HCT116 (cell line): ENCODE data around the gene GRK5. TPM values are rescaled to one million over a fixed set of nuclear protein-coding genes. Genes with fewer than 3 reads are reported as not detected.

ENCODE experiments used
- ATAC-seq: fragments of 200-7000 bp; cut with Tn5 transposase; 2 replicates; pipeline ENCODE4 v1.9.1; 2020; ENCODE audit warnings: mild to moderate bottlenecking, moderate library complexity
- BruUV-seq: library from RNA; stranded (reverse); fragments of 400-500 nt; replicated peaks from 2 replicates; lab custom pipeline; 2021; lab: Mats Ljungman, UMichigan
- CTCF ChIA-PET: fragments of 300-600 bp; sonication (Branson Sonifier 250); formaldehyde crosslinking; loops from one replicate; lab custom pipeline; 2021; ENCODE audit warnings: antibody characterized with exemption; lab: Charles Lee
- POLR2A ChIA-PET: fragments of 300-600, 350-600 bp; sonication (Branson Sonifier 250); formaldehyde crosslinking; loops from one replicate; lab custom pipeline; 2021; ENCODE audit warnings: antibody characterized with exemption; lab: Charles Lee
- RAD21 ChIA-PET, 2 experiments: fragments of 300-600 bp; sonication (Branson Sonifier 250); formaldehyde crosslinking; loops; one replicate each; lab custom pipeline; 2023; ENCODE audit warnings: low total read pairs in 2 of 2; ENCODE audit not compliant: uncharacterized antibody in 2 of 2, unreplicated experiment in 2 of 2, low non-redundant PET in 1 of 2; lab: Charles Lee
- DNase-seq: peaks from one replicate; pipeline ENCODE4 v3.0.0-alpha.2; 2010; ENCODE audit warnings: low read depth, low spot score
- H2AFZ ChIP-seq: fragments of 200-600 bp; shearing (Covaris generic), sonication (generic); 2 replicates; pipeline ENCODE4 v1.6.1; 2017; ENCODE audit warnings: low read depth, mixed run types, mixed read lengths, antibody characterized with exemption, low read length; ENCODE audit not compliant: poor library complexity, severe bottlenecking
- H3K27ac ChIP-seq: 2 replicates; pipeline ENCODE4 v1.5.1; 2012; ENCODE audit warnings: low read depth, low read length
- H3K27me3 ChIP-seq: fragments of 200-600 bp; sonication (generic); 2 replicates; pipeline ENCODE4 v1.6.1; 2016; ENCODE audit warnings: mixed run types, low read length, mixed read lengths; ENCODE audit not compliant: insufficient read depth
- H3K36me3 ChIP-seq, 2 experiments: fragments of 200-500 bp in 1 of 2; fragments of 200-600 bp in 1 of 2; sonication (Bioruptor generic) in 1 of 2; sonication (generic) in 1 of 2; 2 replicates each; pipeline versions ENCODE4 v1.5.1 to v1.6.1; 2014 to 2016; ENCODE audit warnings: low read length in 2 of 2, inconsistent platforms in 1 of 2, mixed read lengths in 1 of 2, mixed run types in 1 of 2; ENCODE audit not compliant: insufficient read depth in 2 of 2, control insufficient read depth in 1 of 2
- H3K4me1 ChIP-seq, 2 experiments: fragments of 200-600 bp in 1 of 2; sonication (generic) in 1 of 2; 2 replicates each; pipeline versions ENCODE4 v1.5.1 to v1.6.1; 2012 to 2017; ENCODE audit warnings: low read length in 2 of 2, inconsistent platforms in 1 of 2, mild to moderate bottlenecking in 1 of 2, mixed read lengths in 1 of 2, mixed run types in 1 of 2, moderate library complexity in 1 of 2; ENCODE audit not compliant: insufficient read depth in 2 of 2, control insufficient read depth in 1 of 2
- H3K4me2 ChIP-seq: fragments of 200-600 bp; sonication (generic); 2 replicates; pipeline ENCODE4 v1.6.1; 2017; ENCODE audit warnings: mixed run types, low read length, mixed read lengths
- H3K4me3 ChIP-seq, 2 experiments: fragments of 200-600 bp in 1 of 2; sonication (generic) in 1 of 2; replicated peaks in 1 of 2; 2 replicates each; pipeline ENCODE4 v1.5.1; 2011 to 2016; ENCODE audit warnings: low read length in 2 of 2, control low read depth in 1 of 2, low read depth in 1 of 2, mild to moderate bottlenecking in 1 of 2, mixed read lengths in 1 of 2, mixed run types in 1 of 2
- H3K79me2 ChIP-seq: fragments of 200-600 bp; sonication (generic); 2 replicates; pipeline ENCODE4 v1.6.1; 2017; ENCODE audit warnings: mild to moderate bottlenecking, mixed run types, low read length, moderate library complexity, mixed read lengths; ENCODE audit not compliant: insufficient read depth
- H3K9ac ChIP-seq: fragments of 200-600 bp; sonication (generic); 2 replicates; pipeline ENCODE4 v1.6.1; 2016; ENCODE audit warnings: low read length, mixed read lengths
- H3K9me2 ChIP-seq: fragments of 200-600 bp; sonication (generic), shearing (Covaris generic); 2 replicates; pipeline ENCODE4 v1.6.1; 2017; ENCODE audit warnings: mixed run types, mild to moderate bottlenecking, moderate library complexity; ENCODE audit not compliant: insufficient read depth
- H3K9me3 ChIP-seq, 2 experiments: fragments of 200-500 bp in 1 of 2; fragments of 200-600 bp in 1 of 2; sonication (Bioruptor generic) in 1 of 2; sonication (generic) in 1 of 2; 2 replicates each; pipeline ENCODE4 v1.6.1; 2014 to 2017; ENCODE audit warnings: low read length in 2 of 2, mixed read lengths in 2 of 2, inconsistent platforms in 1 of 2, low read depth in 1 of 2, mild to moderate bottlenecking in 1 of 2, mixed run types in 1 of 2, moderate library complexity in 1 of 2; ENCODE audit not compliant: control insufficient read depth in 1 of 2, insufficient read depth in 1 of 2
- H4K20me1 ChIP-seq: fragments of 200-600 bp; sonication (generic), shearing (Covaris generic); 2 replicates; pipeline ENCODE4 v1.6.1; 2017; ENCODE audit warnings: mixed run types, mild to moderate bottlenecking, moderate library complexity; ENCODE audit not compliant: insufficient read depth
- CEBPB ChIP-seq: IDR thresholded peaks from 2 replicates; pipeline ENCODE4 v1.6.1; 2012; ENCODE audit warnings: low read depth
- FOSL1 ChIP-seq: IDR thresholded peaks from 2 replicates; pipeline ENCODE4 v1.6.1; 2012; ENCODE audit warnings: low read depth
- POLR2A ChIP-seq: IDR thresholded peaks from 2 replicates; pipeline ENCODE4 v1.7.0; 2011; ENCODE audit warnings: borderline replicate concordance; ENCODE audit not compliant: insufficient read depth, insufficient read length; ENCODE audit errors: extremely low read depth
- POLR2AphosphoS5 ChIP-seq: IDR thresholded peaks from 2 replicates; pipeline ENCODE4 v1.6.1; 2011; ENCODE audit warnings: mild to moderate bottlenecking, low read depth, low read length, moderate library complexity
- SP1 ChIP-seq: IDR thresholded peaks from 2 replicates; pipeline ENCODE4 v1.6.1; 2012; ENCODE audit warnings: low read depth
- SRF ChIP-seq: IDR thresholded peaks from 2 replicates; pipeline ENCODE4 v1.6.1; 2012; ENCODE audit warnings: low read depth
- YY1 ChIP-seq: IDR thresholded peaks from 2 replicates; pipeline ENCODE4 v1.6.1; 2011; ENCODE audit warnings: low read length, low read depth, moderate library complexity, mild to moderate bottlenecking; ENCODE audit not compliant: insufficient replicate concordance; ENCODE audit errors: extremely low read depth
- intact Hi-C: fragments of 100-400 bp; cut with micrococcal nuclease; formaldehyde crosslinking; loops from 2 replicates; pipeline ENCODE4 v1.10.0; 2022
- total RNA-seq: library from RNA; stranded (reverse); gene quantifications from one replicate; pipeline ENCODE4 v1.2.1, GENCODE V29; 2021; ENCODE audit not compliant: unreplicated experiment
- TF ChIP-seq, protein P1 (sequence below): IDR thresholded peaks from 2 replicates; pipeline ENCODE4 v1.6.1; 2011; ENCODE audit warnings: mild to moderate bottlenecking, low read length, moderate library complexity; ENCODE audit not compliant: insufficient replicate concordance; ENCODE audit errors: extremely low read depth

The GRK5 gene
- total RNA-seq, 1 experiment from 2014 or later = 7.3 TPM

DNA sequence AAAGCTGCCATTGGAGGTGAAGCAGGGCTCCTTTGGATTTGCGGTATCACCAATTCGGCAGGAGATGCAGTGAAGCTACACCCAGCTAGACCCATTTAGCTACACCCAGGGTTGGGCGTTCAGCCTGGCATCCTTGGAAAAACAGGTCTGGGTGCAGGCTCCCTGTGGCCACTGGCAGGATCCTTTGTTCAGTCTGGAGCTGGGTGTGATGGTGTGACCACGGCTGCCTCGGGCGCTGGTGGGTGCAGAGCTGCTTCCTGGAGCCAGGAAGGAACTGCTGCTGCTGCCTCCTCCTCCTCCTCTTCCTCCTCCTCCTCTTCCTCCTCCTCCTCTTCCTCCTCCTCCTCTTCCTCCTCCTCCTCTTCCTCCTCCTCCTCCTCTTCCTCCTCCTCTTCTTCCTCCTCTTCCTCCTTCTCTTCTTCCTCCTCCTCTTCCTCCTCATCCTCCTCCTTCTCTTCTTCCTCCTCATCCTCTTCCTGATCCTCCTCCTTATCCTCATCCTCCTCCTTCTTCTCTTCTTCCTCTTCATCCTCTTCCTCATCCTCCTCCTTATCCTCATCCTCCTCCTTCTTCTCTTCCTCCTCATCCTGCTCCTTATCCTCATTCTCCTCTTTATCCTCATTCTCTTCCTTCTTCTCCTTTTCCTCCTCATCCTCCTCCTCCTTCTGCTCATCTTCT lies 84.0 kb downstream of the GRK5 start:
- Histone ChIP-seq H3K27ac (no peak overlapping the region), H3K27me3 (peaks cover 10% of the 10 kb centered on the region), H3K9me3 (no peaks in the 10 kb centered on the region), H2AFZ (no peak overlapping the region), H3K4me2 (no peak overlapping the region), H3K36me3 (no peaks in the 10 kb centered on the region), H3K9me2 (no peaks in the 10 kb centered on the region), H3K79me2 (no peaks in the 10 kb centered on the region), H4K20me1 (no peaks in the 10 kb centered on the region), H3K4me1 (peaks cover 0 to 8% of the 10 kb centered on the region in 2 experiments; a peak in 1 of 4 replicates), H3K4me3 (no peak overlapping the region), H3K9ac (no peak overlapping the region)
- POLR2A ChIA-PET = interaction anchor here (1.2 kb wide), 2 partner anchors 9 to 37 kb away, joined by 3 read pairs; no protein-coding TSS in a partner anchor
- ATAC-seq (peak; percentile 62), DNase-seq (no peak)
- no TSS peak for BruUV-seq
- intact Hi-C loops = no loop called here
- RAD21 ChIA-PET = interaction anchor here in 1 of 2 experiments (2.2 kb wide), 1 partner anchor 92 kb away, joined by 4 read pairs; no protein-coding TSS in a partner anchor
- CTCF ChIA-PET = interaction anchor here (1.5 kb wide), 1 partner anchor 92 kb away, joined by 9 read pairs; no protein-coding TSS in a partner anchor
- TF ChIP-seq SRF = no peak
- TF ChIP-seq CEBPB = no peak
- TF ChIP-seq, protein P1, sequence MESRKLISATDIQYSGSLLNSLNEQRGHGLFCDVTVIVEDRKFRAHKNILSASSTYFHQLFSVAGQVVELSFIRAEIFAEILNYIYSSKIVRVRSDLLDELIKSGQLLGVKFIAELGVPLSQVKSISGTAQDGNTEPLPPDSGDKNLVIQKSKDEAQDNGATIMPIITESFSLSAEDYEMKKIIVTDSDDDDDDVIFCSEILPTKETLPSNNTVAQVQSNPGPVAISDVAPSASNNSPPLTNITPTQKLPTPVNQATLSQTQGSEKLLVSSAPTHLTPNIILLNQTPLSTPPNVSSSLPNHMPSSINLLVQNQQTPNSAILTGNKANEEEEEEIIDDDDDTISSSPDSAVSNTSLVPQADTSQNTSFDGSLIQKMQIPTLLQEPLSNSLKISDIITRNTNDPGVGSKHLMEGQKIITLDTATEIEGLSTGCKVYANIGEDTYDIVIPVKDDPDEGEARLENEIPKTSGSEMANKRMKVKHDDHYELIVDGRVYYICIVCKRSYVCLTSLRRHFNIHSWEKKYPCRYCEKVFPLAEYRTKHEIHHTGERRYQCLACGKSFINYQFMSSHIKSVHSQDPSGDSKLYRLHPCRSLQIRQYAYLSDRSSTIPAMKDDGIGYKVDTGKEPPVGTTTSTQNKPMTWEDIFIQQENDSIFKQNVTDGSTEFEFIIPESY = no peak
- TF ChIP-seq SP1 = no peak
- TF ChIP-seq POLR2A = no peak
- no peak for TF ChIP-seq FOSL1
- no peak for TF ChIP-seq YY1
- TF ChIP-seq POLR2AphosphoS5 = no peak
